HG02885 (cell line): ENCODE measurements around the gene UBE2H.
"Not testable (repeated sequence)": the region's sequence is repeated elsewhere in the genome, so short reads cannot be mapped to it uniquely, and the experiment has no call there.

Source experiments
- ATAC-seq: cut with Tn5 transposase; IDR thresholded peaks from one replicate; pipeline ENCODE4 v1.9.1; 2021; ENCODE audit warnings: mild to moderate bottlenecking; ENCODE audit not compliant: unreplicated experiment, poor library complexity

UBE2H gene

DNA sequence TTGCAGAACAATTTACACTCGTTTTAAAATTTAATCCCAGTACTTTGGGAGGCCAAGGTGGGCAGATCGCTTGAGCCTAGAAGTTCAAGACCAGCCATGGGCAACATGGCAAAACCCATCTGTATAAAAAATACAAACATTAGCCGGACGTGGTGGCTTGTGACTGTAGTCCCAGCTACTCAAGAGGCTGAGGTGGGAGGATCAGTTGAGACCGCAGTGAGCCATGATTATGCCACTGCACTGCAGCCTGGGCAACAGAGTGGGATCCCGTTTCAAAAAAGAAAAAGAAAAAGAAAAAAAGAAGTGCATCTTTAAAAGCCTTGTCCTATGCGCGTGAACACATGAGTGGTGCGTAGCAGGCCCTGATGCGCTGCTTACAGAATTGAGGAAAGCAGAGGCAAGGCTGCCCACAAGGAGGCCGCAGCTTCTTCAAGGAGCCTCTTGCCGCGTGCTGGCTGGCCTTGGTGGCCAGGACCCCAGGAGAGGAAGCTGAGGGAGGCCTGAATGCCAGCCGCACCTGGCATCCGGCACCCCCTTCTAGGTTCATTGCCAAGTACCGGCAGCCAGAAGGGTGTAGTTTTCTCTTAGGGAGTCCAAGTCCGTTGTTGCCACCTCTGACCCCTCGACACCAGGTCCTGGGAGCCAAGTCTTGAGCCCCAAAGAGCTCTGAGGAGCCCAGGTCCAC lies 124.5 kb downstream of the UBE2H start:
- ATAC-seq, result no peak

DNA sequence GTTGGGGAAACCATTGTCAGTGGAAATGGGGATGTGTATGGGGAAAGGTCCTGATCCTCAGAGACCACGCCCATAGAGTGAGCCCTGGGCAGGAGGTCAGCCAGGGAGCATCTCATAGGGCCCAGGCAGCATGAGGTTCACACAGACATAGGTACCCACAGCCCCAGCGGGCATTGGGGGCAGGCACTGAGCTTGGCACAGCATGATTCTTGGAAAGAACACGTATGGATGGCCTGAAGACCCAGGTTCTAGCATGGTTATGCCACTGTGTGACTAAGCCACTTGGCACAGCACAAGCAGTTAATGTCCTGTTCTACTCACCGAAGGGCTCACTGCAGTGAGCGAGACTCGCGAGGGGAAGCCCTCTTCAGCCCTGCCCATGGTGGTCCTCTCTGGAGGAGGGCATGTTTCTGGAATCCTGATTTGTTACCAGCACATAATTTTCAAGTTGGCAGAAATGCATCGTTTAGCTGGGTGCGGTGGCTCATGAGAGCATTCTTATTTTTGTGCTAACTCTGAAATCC lies 125.2 kb downstream of the UBE2H start:
- ATAC-seq, result no peak

DNA sequence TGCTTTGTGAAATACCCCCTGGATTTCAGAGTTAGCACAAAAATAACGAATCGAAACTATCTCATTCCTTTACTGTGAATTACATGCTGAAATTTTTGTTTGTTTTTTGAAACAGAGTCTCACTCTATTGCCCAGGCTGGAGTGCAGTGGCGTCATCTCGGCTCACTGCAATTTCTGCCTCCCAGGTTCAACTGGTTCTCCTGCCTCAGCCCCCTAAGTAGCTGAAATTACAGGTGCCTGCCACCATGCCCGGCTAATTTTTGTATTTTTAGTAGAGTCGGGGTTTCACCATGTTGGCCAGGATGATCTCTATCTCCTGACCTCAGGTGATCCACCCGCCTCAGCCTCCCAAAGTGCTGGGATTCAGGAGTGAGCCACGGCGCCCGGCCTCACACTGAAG lies 125.9 kb downstream of the UBE2H start:
- not testable (repeated sequence) for ATAC-seq

DNA sequence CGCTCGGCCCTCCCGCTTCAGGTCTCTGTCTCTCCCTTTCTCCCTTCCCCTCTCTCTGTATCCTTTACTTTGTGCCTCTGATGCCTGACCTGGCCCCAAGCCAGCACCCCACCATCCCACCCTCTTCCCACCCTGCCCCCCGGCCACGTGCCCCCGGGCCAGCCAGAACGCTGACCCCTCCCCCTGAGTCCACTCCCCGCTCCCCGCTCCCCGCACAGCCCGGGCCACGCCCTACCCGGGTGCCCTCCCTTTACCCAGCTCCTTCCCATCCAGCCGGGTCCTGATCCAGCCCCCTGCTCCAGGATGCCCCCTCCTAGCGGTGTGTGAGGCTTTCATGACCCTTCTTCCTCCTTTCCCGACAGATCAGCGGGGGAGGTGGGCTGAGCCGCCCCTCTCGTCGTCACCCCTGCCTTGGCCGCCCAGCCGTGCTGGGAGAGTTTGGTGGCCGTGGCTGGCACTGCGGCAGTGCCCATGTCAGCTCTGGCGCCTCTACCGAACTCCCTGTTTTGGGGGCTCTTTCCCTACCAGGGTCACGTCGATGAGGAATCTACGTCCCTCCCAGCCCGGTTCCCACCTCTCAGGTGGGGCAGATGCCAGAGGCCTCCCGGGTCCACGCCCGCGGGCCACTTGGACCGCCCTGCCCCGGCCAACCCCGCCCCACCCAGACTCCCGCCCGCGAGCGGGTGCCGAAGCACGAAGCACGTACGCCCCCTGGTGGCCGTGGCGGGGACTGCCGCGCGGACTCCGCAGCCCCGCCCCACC lies 127.4 kb downstream of the UBE2H start:
- peak; percentile 74 for ATAC-seq

DNA sequence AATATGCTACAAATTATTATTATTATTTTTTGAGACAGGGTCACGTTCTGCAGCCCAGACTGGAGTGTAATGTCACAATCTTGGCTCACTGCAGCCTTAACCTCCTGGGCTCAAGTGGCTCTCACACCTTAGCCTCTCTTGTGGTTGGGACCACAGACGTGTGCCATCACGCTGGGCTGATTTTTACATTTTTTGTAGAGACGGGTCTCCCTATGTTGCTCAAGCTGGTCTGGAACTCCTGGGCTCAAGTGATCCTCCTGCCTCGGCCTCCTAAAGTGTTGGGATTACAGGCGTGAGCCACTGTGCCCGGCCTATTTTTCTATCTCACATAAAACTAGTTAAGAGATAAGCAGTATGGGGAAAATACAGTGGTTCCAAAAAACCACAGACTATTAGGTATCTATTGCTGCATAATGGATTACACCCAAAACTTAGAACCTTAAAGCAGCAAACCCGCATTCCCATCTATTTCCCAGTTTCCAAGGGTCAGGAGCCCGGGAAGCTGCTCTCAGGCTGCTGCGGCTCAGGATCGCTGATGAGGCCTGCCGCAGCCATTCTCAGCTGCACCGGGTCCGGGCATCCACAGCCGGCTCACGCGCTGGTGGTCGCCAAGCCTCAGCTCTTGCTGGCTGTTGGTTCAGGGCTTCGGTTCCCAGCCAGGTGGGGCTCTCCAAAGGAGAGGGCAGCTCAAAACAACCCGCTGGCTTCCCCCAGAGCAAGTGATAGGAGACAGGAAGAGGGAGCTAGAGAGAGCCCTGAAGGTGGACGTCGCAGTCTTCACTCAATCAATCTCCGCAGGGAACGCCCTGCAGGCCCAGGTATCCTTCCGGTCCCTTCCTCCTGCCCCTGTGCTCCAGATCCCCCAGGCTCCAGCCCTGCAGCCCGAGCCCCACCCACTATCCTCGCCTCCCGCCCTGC lies 128.2 kb downstream of the UBE2H start:
- ATAC-seq, result no peak

DNA sequence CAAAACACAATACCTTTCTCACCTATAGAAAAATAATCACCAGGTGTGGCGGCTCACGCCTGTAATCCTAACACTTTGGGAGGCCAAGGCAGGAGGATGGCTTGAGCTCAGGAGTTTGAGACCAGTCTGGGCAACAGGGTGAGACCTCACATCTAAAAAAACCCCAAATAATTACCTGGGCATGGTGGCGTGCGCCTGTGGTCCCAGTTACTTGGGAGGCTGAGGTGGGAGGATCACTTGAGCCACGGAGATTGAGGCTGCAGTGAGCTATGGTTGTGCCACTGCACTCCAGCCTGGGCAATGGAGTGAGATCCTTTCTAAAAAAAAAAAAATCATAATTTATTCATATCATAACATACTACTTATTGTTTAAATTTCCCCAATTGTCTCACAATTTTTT lies 129.6 kb downstream of the UBE2H start:
- ATAC-seq, result not testable (repeated sequence)

DNA sequence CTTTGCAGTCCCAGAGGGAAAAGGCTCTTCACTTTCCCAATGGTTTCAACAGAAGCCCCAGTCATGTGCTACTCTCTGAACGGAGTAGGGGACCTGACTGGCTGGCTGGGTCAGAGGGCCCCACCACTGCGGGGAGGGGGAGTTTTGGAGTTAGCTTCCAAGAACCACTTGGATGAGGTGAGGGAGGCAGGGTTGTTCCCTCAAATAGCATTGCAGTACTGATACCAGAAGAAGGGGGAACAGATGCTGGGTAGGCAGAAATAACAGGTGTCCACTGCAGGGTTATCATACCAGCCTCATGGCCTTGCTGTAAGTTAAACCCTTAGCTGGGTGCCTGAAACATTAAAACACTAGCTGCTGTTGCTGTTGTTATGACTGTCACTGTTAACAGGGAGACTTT lies 131.3 kb downstream of the UBE2H start:
- ATAC-seq, result no peak

DNA sequence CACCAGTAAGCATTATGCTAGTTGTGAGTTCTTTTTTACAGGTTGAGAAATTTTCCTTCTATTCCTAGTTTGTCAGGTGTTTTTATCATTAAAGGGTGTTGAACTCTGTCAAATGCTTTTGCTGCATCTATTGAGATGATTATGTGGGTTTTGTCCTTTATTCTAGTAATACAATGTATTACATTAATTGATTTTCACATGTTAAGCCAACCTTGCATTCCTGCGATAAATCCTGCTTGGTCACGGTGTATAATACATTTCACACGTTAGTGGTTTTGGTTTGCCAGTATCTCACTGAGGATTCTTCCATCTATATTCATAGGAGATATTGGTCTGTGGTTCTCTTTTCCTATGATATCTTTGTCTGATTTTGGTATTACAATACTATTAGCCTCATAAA lies 136.0 kb downstream of the UBE2H start:
- ATAC-seq, result no peak

DNA sequence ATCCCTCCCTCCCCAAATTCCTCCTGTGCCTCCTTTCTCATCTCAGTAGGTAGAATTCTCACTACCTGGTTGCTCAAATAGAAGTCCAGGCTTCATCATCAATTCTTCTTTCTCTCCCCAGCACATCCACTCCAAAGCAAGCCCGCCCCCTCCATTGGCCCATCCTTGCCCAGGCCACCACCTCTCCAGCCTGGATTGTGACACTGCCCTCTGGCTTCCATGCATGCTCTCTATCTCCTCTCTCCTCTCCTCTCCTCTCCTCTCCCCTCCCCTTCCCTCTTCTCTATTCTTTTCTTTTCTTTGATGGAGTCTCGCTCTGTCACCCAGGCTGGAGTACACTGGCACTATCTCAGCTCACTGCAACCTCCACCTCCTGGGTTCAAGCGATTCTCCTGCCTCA lies 144.9 kb downstream of the UBE2H start:
- no peak for ATAC-seq

DNA sequence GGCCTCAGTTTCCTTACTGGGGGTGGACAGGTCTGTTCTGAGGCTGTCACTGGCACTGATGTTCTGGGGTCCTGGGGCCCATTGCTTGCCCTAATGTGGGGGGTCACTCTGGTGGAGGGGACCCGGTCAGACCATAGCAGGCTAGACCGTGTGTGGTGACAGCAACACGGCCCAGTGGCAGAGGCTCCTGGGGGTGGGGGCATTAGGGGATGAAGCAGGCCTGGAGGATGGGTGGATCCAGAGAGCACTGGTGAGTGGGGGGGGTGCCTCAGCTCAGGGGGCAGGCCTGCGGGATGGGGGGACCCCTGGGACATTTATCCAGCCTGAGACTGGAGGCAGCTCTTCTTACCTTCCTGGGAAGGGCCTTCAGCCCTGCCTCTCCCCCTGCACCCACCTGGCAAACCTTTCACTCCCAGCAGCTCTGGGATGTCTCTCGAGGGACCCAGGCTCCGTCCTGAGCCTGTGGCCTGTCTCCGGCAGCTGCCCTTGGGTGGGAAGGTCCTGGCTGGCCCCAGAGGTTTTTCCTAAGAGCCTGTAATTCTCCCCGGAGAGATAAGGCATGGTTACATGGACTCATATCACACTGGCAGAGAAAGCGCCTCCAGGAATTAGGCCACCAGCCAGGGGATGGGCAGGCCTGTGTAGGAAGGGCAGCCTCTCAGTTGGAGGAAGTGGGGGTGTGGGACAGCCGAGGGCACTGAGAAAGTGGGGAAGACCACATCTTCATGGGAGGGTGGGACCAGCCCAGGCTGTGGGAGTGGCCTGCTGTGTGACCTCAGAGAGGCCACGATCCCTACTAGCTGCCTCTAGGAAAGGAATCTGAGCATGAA lies 147.7 kb downstream of the UBE2H start:
- no peak for ATAC-seq

DNA sequence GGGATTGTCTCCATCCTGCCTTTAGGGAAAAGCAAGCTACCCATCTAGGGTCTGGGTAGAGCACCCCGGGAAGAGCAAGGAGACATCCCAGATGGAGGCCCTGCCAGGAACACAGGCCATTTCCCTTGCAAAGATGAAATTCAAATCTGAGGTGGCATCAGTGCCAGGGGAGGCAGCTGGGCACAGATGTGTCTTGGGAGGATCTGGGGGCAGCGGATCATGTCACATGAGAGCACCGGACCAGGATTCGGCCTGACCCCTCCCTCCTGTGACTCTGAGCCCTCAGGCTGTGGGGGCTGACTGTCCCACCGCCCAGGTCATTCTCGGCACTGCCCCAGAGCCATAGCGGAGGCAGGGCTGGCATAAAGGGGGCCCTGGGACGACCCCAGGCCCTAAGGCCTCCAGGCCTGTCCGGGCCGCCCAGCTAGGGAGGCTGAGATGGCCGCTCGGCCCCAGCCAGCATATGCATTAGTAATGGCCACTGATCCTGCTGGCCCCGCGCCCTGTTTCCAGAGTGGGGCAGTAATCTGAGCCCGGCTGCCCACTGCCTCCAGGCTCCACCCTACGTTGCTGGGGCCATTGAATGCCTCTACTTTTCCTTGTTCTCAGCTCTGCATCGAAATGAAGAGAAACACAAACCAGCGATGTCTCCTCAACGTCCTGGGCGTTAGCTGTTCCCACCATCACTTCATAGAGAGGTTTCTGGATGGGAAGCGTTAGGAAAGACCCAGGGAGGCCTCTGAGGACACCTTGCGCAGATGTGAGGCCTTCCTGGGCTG lies 148.5 kb downstream of the UBE2H start:
- no peak for ATAC-seq

DNA sequence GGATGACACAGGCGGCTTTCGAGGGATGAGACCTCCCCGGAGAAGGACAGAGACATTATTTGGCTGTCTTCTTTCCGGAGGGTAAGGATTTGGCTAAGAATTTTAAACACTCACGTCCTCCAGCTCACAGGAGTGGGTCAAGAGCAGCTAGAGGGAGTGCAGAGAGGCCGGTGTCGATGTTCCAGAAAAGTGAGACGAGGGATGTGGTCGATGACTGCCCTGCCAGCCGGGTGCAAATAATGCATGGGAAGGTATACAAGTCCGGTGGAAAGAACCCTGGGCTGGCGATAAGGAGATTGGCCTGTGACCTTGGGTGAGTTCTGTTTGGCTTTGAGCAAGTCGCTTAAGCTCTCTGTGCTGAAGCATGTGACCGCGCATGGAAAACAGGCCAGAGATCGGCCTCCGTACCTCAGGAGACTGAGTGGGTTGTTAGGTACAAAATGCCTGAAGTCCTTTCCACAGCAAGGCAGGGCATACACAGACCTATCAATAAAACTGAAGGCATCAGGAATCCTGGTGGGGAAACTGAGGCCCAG lies 149.1 kb downstream of the UBE2H start:
- ATAC-seq, result no peak

DNA sequence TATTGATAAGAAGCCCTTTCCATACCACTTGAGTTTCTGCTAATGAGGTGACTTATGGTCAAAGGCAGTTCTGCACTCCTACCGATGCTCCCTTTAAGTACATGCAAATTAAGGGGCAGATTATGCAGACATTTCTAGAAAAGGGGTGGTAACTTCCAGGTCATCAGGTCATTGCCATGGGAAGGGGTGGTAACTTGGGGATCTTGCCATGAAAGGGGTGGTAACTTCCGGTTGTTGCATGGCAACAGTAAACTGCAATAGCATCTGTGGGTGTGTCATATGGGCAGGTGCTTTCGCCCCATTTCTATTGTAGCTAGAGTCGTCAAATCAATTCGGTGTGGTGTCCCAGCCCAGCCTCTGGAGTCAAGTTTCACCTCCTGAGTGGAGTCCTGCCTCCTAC lies 150.9 kb downstream of the UBE2H start:
- no peak for ATAC-seq

DNA sequence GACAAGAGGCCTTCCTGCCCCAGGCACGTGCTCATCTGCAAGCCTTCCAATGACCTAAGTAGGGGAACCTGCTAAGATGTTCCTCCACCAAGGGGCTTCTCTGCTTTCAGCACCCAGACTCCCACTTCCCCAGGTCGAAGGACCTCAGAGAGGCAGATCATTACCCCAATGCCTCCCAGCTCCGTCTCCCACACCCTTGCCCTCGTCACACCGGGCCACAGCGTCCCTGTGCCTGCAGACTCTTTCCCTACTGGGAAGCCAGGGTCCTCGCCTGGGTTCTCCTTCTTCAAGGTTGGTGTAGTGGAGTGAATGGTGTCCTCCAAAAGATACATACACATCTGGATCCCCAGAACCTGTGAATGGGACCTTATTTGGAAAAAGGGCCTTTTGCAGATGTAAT lies 151.9 kb downstream of the UBE2H start:
- no peak for ATAC-seq

DNA sequence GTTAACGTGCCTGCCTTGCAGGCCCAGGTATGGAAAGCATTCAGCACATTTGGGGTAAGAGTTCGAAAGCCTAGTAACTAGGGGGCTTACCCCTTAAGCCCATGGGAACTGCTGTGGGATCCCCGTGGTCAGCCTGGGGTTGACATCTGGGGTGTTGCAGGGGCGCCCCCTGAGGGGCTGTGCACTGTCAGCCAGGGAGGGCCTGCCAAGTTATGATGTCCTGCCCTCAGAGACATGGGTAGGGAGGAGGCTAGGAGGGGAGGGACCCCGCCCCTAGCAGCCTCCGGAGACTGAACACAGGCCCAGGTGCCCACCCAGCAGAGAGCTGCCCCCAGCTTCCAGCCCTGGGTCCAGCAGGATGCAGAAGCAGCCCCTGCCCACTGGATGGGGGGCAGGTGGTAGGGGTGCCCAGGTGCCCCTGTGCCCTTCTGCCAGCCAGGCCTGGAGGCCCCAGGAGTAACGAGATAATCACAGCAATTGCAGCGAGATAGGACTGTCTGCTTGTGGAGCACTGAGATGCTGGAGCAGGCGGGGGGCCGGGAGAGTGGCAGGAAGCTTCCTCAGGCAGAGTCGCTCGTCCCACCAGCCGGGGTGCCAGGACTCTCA lies 153.3 kb downstream of the UBE2H start:
- ATAC-seq, result no peak

DNA sequence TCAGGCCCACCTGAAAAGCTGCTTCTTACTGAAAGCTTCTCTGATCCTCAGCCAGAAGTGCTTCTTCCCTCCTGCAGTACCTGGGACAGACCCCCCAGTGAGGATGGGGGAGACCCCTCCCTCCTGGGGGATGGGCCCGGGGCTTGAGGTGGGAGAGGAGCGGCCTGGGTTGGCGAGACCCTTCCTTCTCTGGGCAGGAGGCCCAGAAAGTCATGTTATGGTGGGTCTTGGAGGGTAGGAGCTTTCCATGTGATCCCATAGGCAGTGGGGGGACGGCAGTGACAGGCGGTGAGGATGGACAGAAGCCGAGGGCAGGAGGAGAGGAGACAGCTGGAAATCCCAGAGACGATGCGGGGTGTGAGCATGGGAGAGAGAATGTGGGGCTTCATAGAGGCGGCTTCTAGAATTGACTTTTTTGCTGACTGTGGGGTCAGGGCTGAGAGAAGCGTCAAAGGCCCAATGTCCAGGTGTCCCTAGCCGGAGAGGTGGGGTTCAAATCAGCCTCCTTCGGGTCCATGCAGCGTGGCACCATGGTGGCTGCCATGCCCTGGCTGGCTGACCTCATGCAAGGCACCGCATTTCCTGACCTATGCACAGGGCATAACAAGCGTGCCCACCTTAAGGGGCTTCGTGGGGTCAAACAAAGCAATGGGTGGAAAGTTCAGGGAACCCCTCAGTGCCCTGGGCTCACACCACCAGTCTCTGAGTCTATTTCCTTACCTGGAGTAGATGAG lies 154.0 kb downstream of the UBE2H start:
- no peak for ATAC-seq

DNA sequence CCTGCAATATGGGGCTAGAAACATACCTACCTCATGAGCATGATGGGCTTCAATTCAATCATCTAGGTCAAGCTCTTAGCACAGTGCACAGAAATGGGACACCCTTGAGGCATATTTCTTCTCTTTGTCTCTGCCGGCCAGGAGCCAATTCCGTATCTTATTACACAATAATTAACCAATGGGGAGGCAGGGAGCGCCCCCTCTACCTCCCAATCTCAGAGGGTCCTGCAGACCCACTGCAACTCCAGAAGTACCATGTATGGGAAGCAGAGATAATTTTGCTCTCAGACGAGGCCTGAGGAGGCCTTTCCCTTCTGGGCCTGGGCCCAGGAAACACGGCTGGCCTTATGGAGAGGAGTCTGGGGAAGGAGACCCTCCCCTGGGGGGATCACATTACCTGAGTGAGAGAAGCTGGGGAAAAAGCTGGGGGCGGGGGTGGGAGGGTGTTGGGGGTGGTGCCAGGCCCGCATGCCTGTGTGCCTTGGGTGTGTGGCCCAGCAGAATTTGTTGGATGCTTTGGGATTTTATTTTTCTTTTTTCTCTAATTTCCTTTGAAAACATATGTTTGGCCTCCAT lies 155.5 kb downstream of the UBE2H start:
- ATAC-seq, result no peak
